Progenitor cell of endocrine pancreas (in vitro differentiated cells): ENCODE measurements around the gene ZNF407. TPM values are rescaled to one million over a fixed set of nuclear protein-coding genes. Genes with fewer than 3 reads are reported as not detected.

Experiments used
- DNase-seq: peaks from one replicate; pipeline ENCODE4 v3.0.0; 2021; ENCODE audit warnings: low spot score; ENCODE audit not compliant: unreplicated experiment
- H3K27ac Mint-ChIP-seq: 2 replicates; pipeline ENCODE4 v1.8.0; 2021; ENCODE audit warnings: mild to moderate bottlenecking, moderate library complexity, mixed read lengths
- H3K27me3 Mint-ChIP-seq: 2 replicates; pipeline ENCODE4 v1.8.0; 2021; ENCODE audit warnings: mixed read lengths
- H3K36me3 Mint-ChIP-seq: 2 replicates; pipeline ENCODE4 v1.8.0; 2022; ENCODE audit warnings: mixed read lengths; ENCODE audit not compliant: insufficient read depth
- H3K4me1 Mint-ChIP-seq: 2 replicates; pipeline ENCODE4 v1.8.0; 2021; ENCODE audit warnings: low read depth, mixed read lengths
- H3K4me3 Mint-ChIP-seq: 2 replicates; pipeline ENCODE4 v1.8.0; 2021; ENCODE audit warnings: low read depth, mild to moderate bottlenecking, moderate library complexity, mixed read lengths
- H3K9me3 Mint-ChIP-seq: 2 replicates; pipeline ENCODE4 v1.8.0; 2021; ENCODE audit warnings: low read depth, mixed read lengths
- total RNA-seq: library from RNA; stranded (reverse); gene quantifications from 2 replicates; pipeline ENCODE4 v1.2.1, GENCODE V29; 2021
- TF ChIP-seq, protein P1 (sequence below): fragments of 200-600 bp; sonication (generic); IDR thresholded peaks from one replicate; pipeline ENCODE4 v1.5.0; 2021; ENCODE audit warnings: antibody characterized with exemption, mild to moderate bottlenecking; ENCODE audit not compliant: unreplicated experiment

The ZNF407 gene
- total RNA-seq, 1 donor from 2014 or later, result 18.1 TPM

DNA sequence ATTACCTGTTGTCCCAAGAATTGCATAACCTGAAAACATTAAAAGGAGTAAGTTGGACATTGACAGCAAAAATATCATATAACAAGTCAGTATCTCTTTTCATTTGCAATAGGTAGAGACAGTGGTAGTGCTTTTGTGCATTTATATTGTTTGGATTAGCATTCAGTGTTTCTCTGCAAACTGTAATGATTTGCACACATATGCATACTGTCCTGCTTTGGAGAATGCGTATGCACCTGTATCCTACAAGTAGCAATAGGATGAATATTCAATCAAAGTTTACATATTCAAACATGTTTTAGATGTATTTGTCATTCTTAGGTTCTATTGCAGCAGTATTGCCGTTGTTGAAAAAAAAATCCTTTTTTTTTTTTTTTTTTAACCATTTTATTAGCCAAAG is 201.9 kb downstream of the ZNF407 start:
- DNase-seq, result no peak
- Mint-ChIP-seq H3K4me3 (no peak overlapping the region), H3K4me1 (peaks cover 15% of the 10 kb centered on the region), H3K36me3 (no peaks in the 10 kb centered on the region), H3K27ac (no peak overlapping the region), H3K27me3 (no peaks in the 10 kb centered on the region), H3K9me3 (no peaks in the 10 kb centered on the region)
- TF ChIP-seq, protein P1, sequence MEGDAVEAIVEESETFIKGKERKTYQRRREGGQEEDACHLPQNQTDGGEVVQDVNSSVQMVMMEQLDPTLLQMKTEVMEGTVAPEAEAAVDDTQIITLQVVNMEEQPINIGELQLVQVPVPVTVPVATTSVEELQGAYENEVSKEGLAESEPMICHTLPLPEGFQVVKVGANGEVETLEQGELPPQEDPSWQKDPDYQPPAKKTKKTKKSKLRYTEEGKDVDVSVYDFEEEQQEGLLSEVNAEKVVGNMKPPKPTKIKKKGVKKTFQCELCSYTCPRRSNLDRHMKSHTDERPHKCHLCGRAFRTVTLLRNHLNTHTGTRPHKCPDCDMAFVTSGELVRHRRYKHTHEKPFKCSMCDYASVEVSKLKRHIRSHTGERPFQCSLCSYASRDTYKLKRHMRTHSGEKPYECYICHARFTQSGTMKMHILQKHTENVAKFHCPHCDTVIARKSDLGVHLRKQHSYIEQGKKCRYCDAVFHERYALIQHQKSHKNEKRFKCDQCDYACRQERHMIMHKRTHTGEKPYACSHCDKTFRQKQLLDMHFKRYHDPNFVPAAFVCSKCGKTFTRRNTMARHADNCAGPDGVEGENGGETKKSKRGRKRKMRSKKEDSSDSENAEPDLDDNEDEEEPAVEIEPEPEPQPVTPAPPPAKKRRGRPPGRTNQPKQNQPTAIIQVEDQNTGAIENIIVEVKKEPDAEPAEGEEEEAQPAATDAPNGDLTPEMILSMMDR, result no peak

DNA sequence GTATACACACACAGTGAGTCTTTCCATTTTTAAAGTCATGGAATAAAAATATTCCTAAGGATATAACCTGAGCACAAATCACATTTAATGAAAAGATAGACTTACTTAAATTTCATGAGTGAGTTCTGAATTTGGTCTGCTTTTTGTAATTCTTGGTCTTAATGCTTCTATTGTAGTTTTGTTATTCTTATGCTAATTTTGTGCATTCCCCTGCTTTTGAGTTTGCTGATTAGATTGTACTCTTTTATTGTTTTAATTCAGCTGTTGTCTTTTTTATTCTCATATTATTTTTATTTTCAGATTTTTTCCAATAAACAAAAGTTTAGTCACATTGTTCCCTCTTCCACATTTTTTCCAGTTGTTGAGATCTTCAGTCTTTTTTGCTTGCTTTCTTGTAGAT is 202.4 kb downstream of the ZNF407 start:
- H3K27me3 Mint-ChIP-seq, result no peaks in the 10 kb centered on the region
- DNase-seq, result no peak
- H3K27ac Mint-ChIP-seq, result no peak overlapping the region
- no peak overlapping the region for H3K4me3 Mint-ChIP-seq
- TF ChIP-seq, protein P1, result no peak
- no peaks in the 10 kb centered on the region for H3K9me3 Mint-ChIP-seq
- H3K4me1 Mint-ChIP-seq, result peaks cover 20% of the 10 kb centered on the region
- no peaks in the 10 kb centered on the region for H3K36me3 Mint-ChIP-seq

DNA sequence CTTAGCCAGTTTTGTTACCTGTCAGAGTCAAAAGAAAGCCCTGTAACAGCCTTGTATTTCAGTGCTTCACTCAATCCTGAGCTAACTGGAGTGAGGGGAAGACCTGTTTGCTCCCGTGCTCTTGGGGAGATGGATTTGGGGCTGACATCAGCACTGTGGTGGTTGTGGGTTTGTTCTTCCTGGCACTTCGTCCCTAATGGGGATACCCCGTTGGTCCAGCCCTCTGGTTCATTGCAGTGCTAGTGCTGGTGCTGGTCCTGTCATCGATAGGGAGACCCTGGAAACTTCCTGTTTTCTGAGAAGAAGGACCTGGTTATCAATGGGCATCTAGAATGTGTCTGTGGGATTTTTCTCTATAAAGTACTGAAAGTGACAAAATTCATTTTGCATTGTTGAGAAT is 205.4 kb downstream of the ZNF407 start:
- DNase-seq, result no peak

DNA sequence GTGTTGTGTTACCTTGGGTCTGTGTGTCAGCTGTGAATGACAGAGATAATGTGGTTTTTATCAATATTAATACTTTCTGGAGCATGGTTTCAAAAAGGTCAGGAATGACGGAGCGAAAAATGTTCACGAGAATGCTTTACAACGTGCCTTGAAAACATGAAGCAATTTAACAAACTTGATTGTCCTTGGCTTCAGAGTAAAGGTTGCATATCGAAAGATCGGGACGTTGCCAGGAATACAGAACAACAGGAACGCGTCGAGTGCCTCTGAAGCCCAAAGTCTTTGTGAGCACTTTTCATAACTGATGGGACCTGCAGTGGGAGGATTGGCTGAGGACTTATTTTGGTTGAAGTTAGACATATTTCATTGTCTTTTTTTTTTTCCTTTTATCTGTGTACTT is 206.1 kb downstream of the ZNF407 start:
- Mint-ChIP-seq H3K4me3 (no peak overlapping the region), H3K4me1 (peaks cover 24% of the 10 kb centered on the region), H3K27me3 (no peaks in the 10 kb centered on the region), H3K27ac (no peak overlapping the region), H3K9me3 (no peaks in the 10 kb centered on the region), H3K36me3 (no peaks in the 10 kb centered on the region)
- TF ChIP-seq, protein P1, result no peak
- DNase-seq, result no peak

More for the DNA sequence above, 205.4 kb downstream of the ZNF407 start:
- Mint-ChIP-seq H3K27ac (no peak overlapping the region), H3K4me1 (peaks cover 24% of the 10 kb centered on the region), H3K4me3 (no peak overlapping the region), H3K36me3 (no peaks in the 10 kb centered on the region), H3K9me3 (no peaks in the 10 kb centered on the region), H3K27me3 (no peaks in the 10 kb centered on the region)
- TF ChIP-seq, protein P1, result no peak

DNA sequence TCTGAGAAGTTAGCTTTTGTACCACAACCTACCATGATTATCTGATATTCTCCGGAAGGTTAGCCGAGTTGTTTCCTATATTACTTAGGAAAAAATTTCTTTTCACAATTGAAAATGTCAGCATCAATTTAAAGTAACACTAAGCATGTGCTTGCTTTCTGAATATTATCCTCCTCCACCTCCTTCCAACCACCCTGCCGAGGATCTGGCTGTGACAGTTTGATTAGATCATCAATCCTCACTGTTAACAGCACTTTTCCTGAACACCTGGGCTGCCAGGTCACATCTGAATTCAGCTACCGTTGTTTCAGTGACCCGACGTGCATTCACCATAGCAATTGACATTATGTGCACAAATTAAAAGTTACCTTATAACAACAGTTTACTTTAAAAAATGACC is 207.0 kb downstream of the ZNF407 start:
- no peak for DNase-seq
- H3K27me3 Mint-ChIP-seq, result no peaks in the 10 kb centered on the region
- peak overlapping the region; percentile 2 for H3K27ac Mint-ChIP-seq
- H3K4me1 Mint-ChIP-seq, result peaks cover 24% of the 10 kb centered on the region
- no peaks in the 10 kb centered on the region for H3K9me3 Mint-ChIP-seq
- H3K4me3 Mint-ChIP-seq, result no peak overlapping the region
- TF ChIP-seq, protein P1, result no peak
- no peaks in the 10 kb centered on the region for H3K36me3 Mint-ChIP-seq
